Endothelial cell (in vitro differentiated cells): ENCODE measurements around the gene DSG2. TPM values are rescaled to one million over a fixed set of nuclear protein-coding genes. Genes with fewer than 3 reads are reported as not detected.

ENCODE experiments used
- DNase-seq: peaks from one replicate; pipeline ENCODE4 v3.0.0; 2021; ENCODE audit warnings: low spot score
- H3K27ac Mint-ChIP-seq: one replicate; pipeline ENCODE4 v1.8.0; 2021; ENCODE audit warnings: mixed read lengths, inconsistent platforms; ENCODE audit not compliant: unreplicated experiment
- H3K27me3 Mint-ChIP-seq: one replicate; pipeline ENCODE4 v1.8.0; 2021; ENCODE audit warnings: mild to moderate bottlenecking, moderate library complexity, mixed read lengths, inconsistent platforms; ENCODE audit not compliant: unreplicated experiment
- H3K36me3 Mint-ChIP-seq: one replicate; pipeline ENCODE4 v1.8.0; 2021; ENCODE audit warnings: mild to moderate bottlenecking, low read depth, mixed read lengths, inconsistent platforms; ENCODE audit not compliant: unreplicated experiment
- H3K4me1 Mint-ChIP-seq: one replicate; pipeline ENCODE4 v1.8.0; 2021; ENCODE audit warnings: mild to moderate bottlenecking, mixed read lengths, inconsistent platforms; ENCODE audit not compliant: unreplicated experiment
- H3K4me3 Mint-ChIP-seq: one replicate; pipeline ENCODE4 v1.8.0; 2021; ENCODE audit warnings: mild to moderate bottlenecking, mixed read lengths, inconsistent platforms; ENCODE audit not compliant: unreplicated experiment
- H3K9me3 Mint-ChIP-seq: one replicate; pipeline ENCODE4 v1.8.0; 2021; ENCODE audit warnings: mixed read lengths, inconsistent platforms; ENCODE audit not compliant: unreplicated experiment
- CTCF ChIP-seq: fragments of 200-600 bp; sonication (generic); IDR thresholded peaks from one replicate; pipeline ENCODE4 v1.5.0; 2021; ENCODE audit warnings: antibody characterized with exemption; ENCODE audit not compliant: unreplicated experiment
- total RNA-seq: library from RNA; stranded (reverse); fragmentation: NEBNext Ultra II Directional; extraction: Animal tissue kit (Norgen Biotek cat#: 25700); gene quantifications from one replicate; pipeline ENCODE4 v1.2.1, GENCODE V29; 2021; ENCODE audit not compliant: unreplicated experiment

The DSG2 gene
- total RNA-seq, 1 donor from 2014 or later, result 60.5 TPM

- no peak for DNase-seq
- peaks cover 2% of the 10 kb centered on the region for H3K27me3 Mint-ChIP-seq
- H3K9me3 Mint-ChIP-seq, result no peaks in the 10 kb centered on the region
- H3K4me1 Mint-ChIP-seq, result peaks cover 8% of the 10 kb centered on the region
- no peaks in the 10 kb centered on the region for H3K36me3 Mint-ChIP-seq
- no peak overlapping the region for H3K4me3 Mint-ChIP-seq
- no peak overlapping the region for H3K27ac Mint-ChIP-seq
- TF ChIP-seq CTCF, result no peak
These were observed 83.7 kb downstream of the DSG2 start for GRCh38 chr18:31581498-31582197.

- peaks cover 8% of the 10 kb centered on the region for H3K4me1 Mint-ChIP-seq
- H3K9me3 Mint-ChIP-seq, result no peaks in the 10 kb centered on the region
- no peaks in the 10 kb centered on the region for H3K36me3 Mint-ChIP-seq
- TF ChIP-seq CTCF, result no peak
- no peaks in the 10 kb centered on the region for H3K27me3 Mint-ChIP-seq
- no peak overlapping the region for H3K4me3 Mint-ChIP-seq
- no peak overlapping the region for H3K27ac Mint-ChIP-seq
- no peak for DNase-seq
These were observed 85.3 kb downstream of the DSG2 start for GRCh38 chr18:31583185-31583854.

- no peaks in the 10 kb centered on the region for H3K9me3 Mint-ChIP-seq
- TF ChIP-seq CTCF, result no peak
- H3K27ac Mint-ChIP-seq, result no peak overlapping the region
- H3K27me3 Mint-ChIP-seq, result no peaks in the 10 kb centered on the region
- no peaks in the 10 kb centered on the region for H3K36me3 Mint-ChIP-seq
- no peak for DNase-seq
- H3K4me1 Mint-ChIP-seq, result peaks cover 15% of the 10 kb centered on the region
- H3K4me3 Mint-ChIP-seq, result no peak overlapping the region
These were observed 88.0 kb downstream of the DSG2 start for GRCh38 chr18:31585991-31586390.

GRCh38 chr18:31586616-31587015 lies 88.6 kb downstream of the DSG2 start:
- TF ChIP-seq CTCF, result no peak
- no peaks in the 10 kb centered on the region for H3K9me3 Mint-ChIP-seq
- H3K27ac Mint-ChIP-seq, result no peak overlapping the region
- H3K36me3 Mint-ChIP-seq, result no peaks in the 10 kb centered on the region
- peaks cover 21% of the 10 kb centered on the region for H3K4me1 Mint-ChIP-seq
- H3K27me3 Mint-ChIP-seq, result no peaks in the 10 kb centered on the region
- no peak for DNase-seq
- H3K4me3 Mint-ChIP-seq, result no peak overlapping the region

GRCh38 chr18:31587529-31587928 lies 89.6 kb downstream of the DSG2 start:
- Mint-ChIP-seq H3K4me1 (peaks cover 23% of the 10 kb centered on the region), H3K27me3 (no peaks in the 10 kb centered on the region), H3K36me3 (no peaks in the 10 kb centered on the region), H3K9me3 (no peaks in the 10 kb centered on the region), H3K27ac (no peak overlapping the region), H3K4me3 (no peak overlapping the region)
- TF ChIP-seq CTCF, result no peak
- DNase-seq, result no peak
